MCF 10A (cell line): ENCODE data around the gene NEK11. TPM values are rescaled to one million over a fixed set of nuclear protein-coding genes. Genes with fewer than 3 reads are reported as not detected.

ENCODE experiments used
- BruUV-seq: library from RNA; stranded (reverse); fragments of 400-500 nt; replicated peaks from 2 replicates; lab custom pipeline; 2021; lab: Mats Ljungman, UMichigan
- CTCF ChIA-PET: fragments of 300-600 bp; sonication (Branson Sonifier 250); formaldehyde crosslinking; extraction: SDS; loops from one replicate; lab custom pipeline; 2021; ENCODE audit warnings: antibody characterized with exemption, inconsistent platforms; lab: Yijun Ruan, JAX
- POLR2A ChIA-PET: fragments of 300-600, 350-650 bp; sonication (Branson Sonifier 250); formaldehyde crosslinking; extraction: SDS; loops from one replicate; lab custom pipeline; 2020; ENCODE audit warnings: antibody characterized with exemption, inconsistent platforms; lab: Yijun Ruan, JAX
- DNase-seq: peaks from one replicate; pipeline ENCODE4 v3.0.0-alpha.2; 2018; ENCODE audit not compliant: unreplicated experiment
- H3K27ac Mint-ChIP-seq: one replicate; pipeline ENCODE4 v1.8.0; 2022; ENCODE audit warnings: mild to moderate bottlenecking, low read depth, mixed read lengths; ENCODE audit not compliant: unreplicated experiment
- H3K27me3 Mint-ChIP-seq: one replicate; pipeline ENCODE4 v1.8.0; 2022; ENCODE audit warnings: mixed read lengths; ENCODE audit not compliant: insufficient read depth, unreplicated experiment
- H3K36me3 Mint-ChIP-seq: one replicate; pipeline ENCODE4 v1.8.0; 2022; ENCODE audit warnings: mild to moderate bottlenecking, moderate library complexity, mixed read lengths; ENCODE audit not compliant: insufficient read depth, unreplicated experiment
- H3K4me1 Mint-ChIP-seq: one replicate; pipeline ENCODE4 v1.8.0; 2022; ENCODE audit warnings: mixed read lengths; ENCODE audit not compliant: insufficient read depth, unreplicated experiment
- H3K4me3 Mint-ChIP-seq: one replicate; pipeline ENCODE4 v1.8.0; 2022; ENCODE audit warnings: mild to moderate bottlenecking, moderate library complexity, mixed read lengths; ENCODE audit not compliant: unreplicated experiment
- H3K9me3 Mint-ChIP-seq: one replicate; pipeline ENCODE4 v1.8.0; 2022; ENCODE audit warnings: mixed read lengths; ENCODE audit not compliant: unreplicated experiment
- CTCF ChIP-seq: fragments of 200-600 bp; IDR thresholded peaks from one replicate; pipeline ENCODE4 v1.8.0; 2022; ENCODE audit warnings: antibody characterized with exemption, mild to moderate bottlenecking; ENCODE audit not compliant: unreplicated experiment
- intact Hi-C: fragments of 100-400 bp; cut with micrococcal nuclease; formaldehyde crosslinking; loops from 2 replicates; pipeline ENCODE4 v1.14.1; 2022
- total RNA-seq: library from RNA; stranded (reverse); gene quantifications from 2 replicates; pipeline ENCODE4 v1.2.3, GENCODE V29; 2022

NEK11 gene
- total RNA-seq, 1 experiment from 2014 or later, result 6.9 TPM

- TF ChIP-seq CTCF, result no peak
- Mint-ChIP-seq H3K9me3 (no peaks in the 10 kb centered on the region), H3K27me3 (no peaks in the 10 kb centered on the region), H3K4me3 (no peak overlapping the region), H3K27ac (no peak overlapping the region), H3K36me3 (no peaks in the 10 kb centered on the region), H3K4me1 (no peaks in the 10 kb centered on the region)
- CTCF ChIA-PET, result interaction anchor here (0.6 kb wide), 1 partner anchor 23 kb away, joined by 3 read pairs; no protein-coding TSS in a partner anchor
- POLR2A ChIA-PET, result no interaction called here
- no TSS peak for BruUV-seq
- intact Hi-C loops, result no loop called here
- DNase-seq, result peak; percentile 1
Observed at GRCh38 chr3:131082871-131083863, 56.5 kb downstream of the NEK11 start.

GRCh38 chr3:131091768-131092167 lies 65.1 kb downstream of the NEK11 start:
- H3K27ac Mint-ChIP-seq, result no peak overlapping the region
- ChIA-PET CTCF (no interaction called here), POLR2A (no interaction called here)
- no peak overlapping the region for H3K4me3 Mint-ChIP-seq
- TF ChIP-seq CTCF, result no peak
- BruUV-seq, result no TSS peak
- intact Hi-C loops, result no loop called here
- H3K9me3 Mint-ChIP-seq, result no peaks in the 10 kb centered on the region
- DNase-seq, result no peak
- no peaks in the 10 kb centered on the region for H3K4me1 Mint-ChIP-seq
- H3K36me3 Mint-ChIP-seq, result no peaks in the 10 kb centered on the region
- H3K27me3 Mint-ChIP-seq, result no peaks in the 10 kb centered on the region

- POLR2A ChIA-PET, result no interaction called here
- CTCF ChIA-PET, result interaction anchor here (0.7 kb wide), 1 partner anchor 922 kb away, joined by 3 read pairs; no protein-coding TSS in a partner anchor
- H3K4me1 Mint-ChIP-seq, result no peaks in the 10 kb centered on the region
- intact Hi-C loops, result no loop called here
- no peaks in the 10 kb centered on the region for H3K36me3 Mint-ChIP-seq
- no peak overlapping the region for H3K27ac Mint-ChIP-seq
- H3K27me3 Mint-ChIP-seq, result no peaks in the 10 kb centered on the region
- BruUV-seq, result no TSS peak
- no peaks in the 10 kb centered on the region for H3K9me3 Mint-ChIP-seq
- DNase-seq, result no peak
- no peak overlapping the region for H3K4me3 Mint-ChIP-seq
- no peak for TF ChIP-seq CTCF
Observed at GRCh38 chr3:131107637-131108433, 81.2 kb downstream of the NEK11 start.

GRCh38 chr3:131109156-131109555 lies 82.5 kb downstream of the NEK11 start:
- intact Hi-C loops, result no loop called here
- no peaks in the 10 kb centered on the region for H3K36me3 Mint-ChIP-seq
- DNase-seq, result no peak
- ChIA-PET POLR2A (no interaction called here), CTCF (no interaction called here)
- no peaks in the 10 kb centered on the region for H3K4me1 Mint-ChIP-seq
- no TSS peak for BruUV-seq
- TF ChIP-seq CTCF, result no peak
- H3K4me3 Mint-ChIP-seq, result no peak overlapping the region
- H3K27me3 Mint-ChIP-seq, result no peaks in the 10 kb centered on the region
- H3K9me3 Mint-ChIP-seq, result no peaks in the 10 kb centered on the region
- no peak overlapping the region for H3K27ac Mint-ChIP-seq
